Loucy (cell line): ENCODE data around the gene CCKAR.

Source experiments
- H2AFZ ChIP-seq: fragments of 200-600 bp; sonication (generic); 2 replicates; pipeline ENCODE4 v1.6.0; 2016; ENCODE audit warnings: antibody characterized with exemption, mild to moderate bottlenecking, low read length, moderate library complexity
- H3F3A ChIP-seq: fragments of 200-600 bp; 2 replicates; pipeline ENCODE4 v1.6.0; 2016; ENCODE audit warnings: antibody characterized with exemption, low read depth, mild to moderate bottlenecking
- H3K27me3 ChIP-seq: fragments of 200-600 bp; sonication (generic); 2 replicates; pipeline ENCODE4 v1.6.1; 2014; ENCODE audit warnings: low read length, mild to moderate bottlenecking; ENCODE audit not compliant: insufficient read depth, poor library complexity, severe bottlenecking
- H3K36me3 ChIP-seq: fragments of 200-600 bp; sonication (generic); 2 replicates; pipeline ENCODE4 v1.6.1; 2016; ENCODE audit warnings: low read length; ENCODE audit not compliant: insufficient read depth
- H3K4me1 ChIP-seq: fragments of 200-600 bp; sonication (generic); 2 replicates; pipeline ENCODE4 v1.5.1; 2014; ENCODE audit warnings: low read length, mild to moderate bottlenecking; ENCODE audit not compliant: insufficient read depth, poor library complexity, severe bottlenecking
- H3K4me2 ChIP-seq: fragments of 200-600 bp; sonication (generic); 2 replicates; pipeline ENCODE4 v1.6.0; 2014; ENCODE audit warnings: antibody characterized with exemption, low read length, low read depth, mild to moderate bottlenecking; ENCODE audit not compliant: poor library complexity, severe bottlenecking
- H3K4me3 ChIP-seq: fragments of 200-600 bp; sonication (generic); 2 replicates; pipeline ENCODE4 v1.5.1; 2014; ENCODE audit warnings: low read length, mild to moderate bottlenecking, mixed read lengths; ENCODE audit not compliant: poor library complexity, severe bottlenecking
- H3K79me2 ChIP-seq: fragments of 200-600 bp; sonication (generic); 2 replicates; pipeline ENCODE4 v1.6.1; 2014; ENCODE audit warnings: low read length; ENCODE audit not compliant: insufficient read depth
- H3K9ac ChIP-seq: fragments of 200-600 bp; sonication (generic); 2 replicates; pipeline ENCODE4 v1.6.0; 2014; ENCODE audit warnings: mild to moderate bottlenecking, low read depth, low read length, moderate library complexity; ENCODE audit not compliant: poor library complexity, severe bottlenecking
- H3K9me2 ChIP-seq: fragments of 200-600 bp; sonication (generic); replicated peaks from 2 replicates; pipeline ENCODE4 v1.6.1; 2016; ENCODE audit warnings: low read depth, low read length, mixed read lengths
- H3K9me3 ChIP-seq: fragments of 200-600 bp; sonication (generic); 2 replicates; pipeline ENCODE4 v1.6.1; 2014; ENCODE audit warnings: mild to moderate bottlenecking, antibody characterized with exemption, low read length, low read depth; ENCODE audit not compliant: insufficient read depth
- H4K20me1 ChIP-seq: fragments of 200-600 bp; sonication (generic); 2 replicates; pipeline ENCODE4 v1.6.0; 2014; ENCODE audit warnings: antibody characterized with exemption, low read length, mild to moderate bottlenecking; ENCODE audit not compliant: insufficient read depth, poor library complexity, severe bottlenecking
- EZH2phosphoT487 ChIP-seq: fragments of 200-600 bp; IDR thresholded peaks from 2 replicates; pipeline ENCODE4 v1.6.1; 2018; ENCODE audit warnings: antibody characterized with exemption, mild to moderate bottlenecking, moderate library complexity, borderline replicate concordance
- TF ChIP-seq, protein P1 (sequence below): fragments of 200-600 bp; sonication (generic); conservative IDR thresholded peaks from 2 replicates; pipeline ENCODE4 v1.5.1; 2014; ENCODE audit warnings: mild to moderate bottlenecking, antibody characterized with exemption, low read length

The CCKAR gene

DNA sequence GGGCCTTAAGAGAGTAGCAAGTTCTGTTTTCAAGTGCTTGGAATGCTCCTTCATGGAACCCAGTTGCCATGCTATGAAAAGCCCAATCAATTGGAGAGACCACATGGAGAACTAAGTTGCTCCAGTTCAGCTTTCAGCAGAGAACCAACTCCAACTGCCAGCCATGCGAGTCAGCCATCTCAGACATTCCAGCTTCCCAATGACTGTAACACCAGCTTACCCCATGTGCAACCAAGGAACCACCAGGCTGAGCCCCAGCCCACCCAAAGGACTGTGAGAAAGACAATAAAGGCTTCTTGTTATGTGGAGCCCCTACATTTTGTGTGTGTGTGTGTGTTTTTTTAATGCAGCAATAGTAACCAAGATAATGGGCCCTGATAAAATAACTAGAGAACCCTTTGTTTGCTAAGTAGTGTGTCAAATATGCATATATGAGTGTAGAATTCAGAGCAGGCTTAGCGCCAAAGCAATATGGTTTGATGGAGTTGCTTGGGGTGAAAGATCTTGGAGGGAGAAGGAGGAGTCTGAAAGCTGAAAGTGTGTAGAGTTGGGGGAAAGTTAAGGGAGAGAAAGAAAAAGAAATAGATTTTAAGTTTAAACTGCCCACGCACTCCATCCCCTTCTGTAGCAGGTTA is 35.0 kb upstream of the CCKAR start:
- no peak overlapping the region for H3K4me3 ChIP-seq
- no peaks in the 10 kb centered on the region for H3K4me1 ChIP-seq
- no peak overlapping the region for H3K4me2 ChIP-seq
- H4K20me1 ChIP-seq, result no peaks in the 10 kb centered on the region
- H3K9me3 ChIP-seq, result no peaks in the 10 kb centered on the region
- no peak for TF ChIP-seq EZH2phosphoT487
- TF ChIP-seq, protein P1, sequence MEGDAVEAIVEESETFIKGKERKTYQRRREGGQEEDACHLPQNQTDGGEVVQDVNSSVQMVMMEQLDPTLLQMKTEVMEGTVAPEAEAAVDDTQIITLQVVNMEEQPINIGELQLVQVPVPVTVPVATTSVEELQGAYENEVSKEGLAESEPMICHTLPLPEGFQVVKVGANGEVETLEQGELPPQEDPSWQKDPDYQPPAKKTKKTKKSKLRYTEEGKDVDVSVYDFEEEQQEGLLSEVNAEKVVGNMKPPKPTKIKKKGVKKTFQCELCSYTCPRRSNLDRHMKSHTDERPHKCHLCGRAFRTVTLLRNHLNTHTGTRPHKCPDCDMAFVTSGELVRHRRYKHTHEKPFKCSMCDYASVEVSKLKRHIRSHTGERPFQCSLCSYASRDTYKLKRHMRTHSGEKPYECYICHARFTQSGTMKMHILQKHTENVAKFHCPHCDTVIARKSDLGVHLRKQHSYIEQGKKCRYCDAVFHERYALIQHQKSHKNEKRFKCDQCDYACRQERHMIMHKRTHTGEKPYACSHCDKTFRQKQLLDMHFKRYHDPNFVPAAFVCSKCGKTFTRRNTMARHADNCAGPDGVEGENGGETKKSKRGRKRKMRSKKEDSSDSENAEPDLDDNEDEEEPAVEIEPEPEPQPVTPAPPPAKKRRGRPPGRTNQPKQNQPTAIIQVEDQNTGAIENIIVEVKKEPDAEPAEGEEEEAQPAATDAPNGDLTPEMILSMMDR, result no peak
- H3K79me2 ChIP-seq, result no peaks in the 10 kb centered on the region
- no peaks in the 10 kb centered on the region for H3F3A ChIP-seq
- H3K9ac ChIP-seq, result no peak overlapping the region
- H2AFZ ChIP-seq, result no peak overlapping the region
- H3K9me2 ChIP-seq, result no peaks in the 10 kb centered on the region
- H3K36me3 ChIP-seq, result no peaks in the 10 kb centered on the region
- H3K27me3 ChIP-seq, result no peaks in the 10 kb centered on the region

DNA sequence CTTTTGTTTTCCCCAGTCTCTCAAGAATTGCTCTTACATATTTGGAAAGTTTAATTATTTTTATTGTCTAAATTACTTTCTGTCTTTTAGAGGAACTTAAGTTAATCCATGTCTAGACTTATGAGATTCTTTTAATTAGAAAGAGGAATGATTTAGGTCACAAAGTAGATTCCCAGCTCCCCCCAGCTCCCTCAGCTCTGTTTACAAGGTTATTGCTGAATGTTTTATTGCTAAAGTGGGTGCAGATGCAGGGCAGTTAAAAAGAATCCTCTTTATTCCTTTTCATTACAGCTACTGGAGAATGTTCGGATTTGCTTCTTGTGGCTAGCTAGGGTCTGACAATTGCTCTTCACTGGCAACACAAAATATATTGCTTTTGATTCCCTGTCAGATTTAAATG is 33.7 kb upstream of the CCKAR start:
- Histone ChIP-seq H3F3A (no peaks in the 10 kb centered on the region), H3K4me1 (no peaks in the 10 kb centered on the region), H4K20me1 (no peaks in the 10 kb centered on the region), H3K79me2 (no peaks in the 10 kb centered on the region), H3K9ac (no peak overlapping the region), H3K9me2 (no peaks in the 10 kb centered on the region), H3K9me3 (no peaks in the 10 kb centered on the region), H3K36me3 (no peaks in the 10 kb centered on the region), H2AFZ (no peak overlapping the region), H3K27me3 (no peaks in the 10 kb centered on the region), H3K4me2 (no peak overlapping the region), H3K4me3 (no peak overlapping the region)
- TF ChIP-seq, protein P1, result no peak
- no peak for TF ChIP-seq EZH2phosphoT487

DNA sequence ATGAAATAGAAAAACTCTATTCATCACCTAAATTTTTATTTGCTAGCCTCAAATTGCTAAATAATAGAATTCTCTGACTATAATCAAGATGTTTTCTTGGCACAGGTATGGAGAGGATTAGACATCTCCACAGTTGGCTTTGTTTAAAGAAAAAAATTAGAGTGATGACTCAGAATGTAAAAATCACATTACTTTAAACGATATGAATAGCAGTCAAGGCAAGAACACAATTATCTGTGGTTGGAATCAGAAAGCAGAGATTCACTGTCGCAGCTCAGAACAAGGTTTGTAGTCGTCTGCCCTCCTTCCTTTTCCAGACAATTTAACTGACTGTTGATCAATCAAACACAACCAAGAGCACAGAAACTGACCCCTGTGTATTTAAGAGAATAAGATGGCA is 32.2 kb upstream of the CCKAR start:
- Histone ChIP-seq H3F3A (no peaks in the 10 kb centered on the region), H2AFZ (no peak overlapping the region), H3K9ac (no peak overlapping the region), H3K27me3 (no peaks in the 10 kb centered on the region), H3K79me2 (no peaks in the 10 kb centered on the region), H3K4me3 (no peak overlapping the region), H3K9me3 (no peaks in the 10 kb centered on the region), H3K4me2 (no peak overlapping the region), H4K20me1 (no peaks in the 10 kb centered on the region), H3K4me1 (no peaks in the 10 kb centered on the region), H3K9me2 (no peaks in the 10 kb centered on the region), H3K36me3 (no peaks in the 10 kb centered on the region)
- TF ChIP-seq, protein P1, result no peak
- no peak for TF ChIP-seq EZH2phosphoT487
